Activated naive CD8-positive, alpha-beta T cell (primary cell): Measurements from ENCODE around the gene DEPP1.

Source experiments
- H3K27ac Mint-ChIP-seq: one replicate; pipeline ENCODE4 v1.8.0; 2021; ENCODE audit warnings: mixed read lengths
- H3K27me3 Mint-ChIP-seq: one replicate; pipeline ENCODE4 v1.8.0; 2021; ENCODE audit warnings: mixed read lengths
- H3K36me3 Mint-ChIP-seq: one replicate; pipeline ENCODE4 v1.8.0; 2021; ENCODE audit warnings: mixed read lengths
- H3K4me1 Mint-ChIP-seq: one replicate; pipeline ENCODE4 v1.8.0; 2021; ENCODE audit warnings: low read depth, mixed read lengths
- H3K4me3 Mint-ChIP-seq: one replicate; pipeline ENCODE4 v1.8.0; 2021; ENCODE audit warnings: mild to moderate bottlenecking, mixed read lengths
- H3K9me3 Mint-ChIP-seq: one replicate; pipeline ENCODE4 v1.8.0; 2021; ENCODE audit warnings: low read depth, mixed read lengths

The DEPP1 gene

GRCh38 chr10:44967616-44968015 lies 11.0 kb downstream of the DEPP1 start:
- Mint-ChIP-seq H3K4me3 (no peak overlapping the region), H3K27ac (no peak overlapping the region), H3K9me3 (no peaks in the 10 kb centered on the region), H3K27me3 (no peaks in the 10 kb centered on the region), H3K36me3 (no peaks in the 10 kb centered on the region), H3K4me1 (peaks cover 23% of the 10 kb centered on the region)

- Mint-ChIP-seq H3K27ac (no peak overlapping the region), H3K27me3 (no peaks in the 10 kb centered on the region), H3K4me3 (no peak overlapping the region), H3K9me3 (no peaks in the 10 kb centered on the region), H3K4me1 (peaks cover 23% of the 10 kb centered on the region), H3K36me3 (no peaks in the 10 kb centered on the region)
Observed at GRCh38 chr10:44966816-44967509, 11.6 kb downstream of the DEPP1 start.

GRCh38 chr10:44966129-44966815 lies 12.3 kb downstream of the DEPP1 start:
- Mint-ChIP-seq H3K4me3 (no peak overlapping the region), H3K27me3 (no peaks in the 10 kb centered on the region), H3K36me3 (no peaks in the 10 kb centered on the region), H3K27ac (no peak overlapping the region), H3K4me1 (peaks cover 23% of the 10 kb centered on the region), H3K9me3 (no peaks in the 10 kb centered on the region)

- no peak overlapping the region for H3K4me3 Mint-ChIP-seq
Observed at GRCh38 chr10:44965651-44966097, 12.9 kb downstream of the DEPP1 start.

GRCh38 chr10:44965104-44965503 lies 13.5 kb downstream of the DEPP1 start:
- H3K4me3 Mint-ChIP-seq: no peak overlapping the region
- peaks cover 32% of the 10 kb centered on the region for H3K4me1 Mint-ChIP-seq
- no peaks in the 10 kb centered on the region for H3K27me3 Mint-ChIP-seq
- no peaks in the 10 kb centered on the region for H3K36me3 Mint-ChIP-seq
- H3K9me3 Mint-ChIP-seq: no peaks in the 10 kb centered on the region
- H3K27ac Mint-ChIP-seq: no peak overlapping the region

More at GRCh38 chr10:44965651-44966097, 12.9 kb downstream of the DEPP1 start:
- Mint-ChIP-seq H3K4me1 (peaks cover 28% of the 10 kb centered on the region), H3K9me3 (no peaks in the 10 kb centered on the region), H3K27ac (no peak overlapping the region), H3K27me3 (no peaks in the 10 kb centered on the region), H3K36me3 (no peaks in the 10 kb centered on the region)

GRCh38 chr10:44963772-44964633 lies 14.6 kb downstream of the DEPP1 start:
- Mint-ChIP-seq H3K27me3 (no peaks in the 10 kb centered on the region), H3K36me3 (no peaks in the 10 kb centered on the region), H3K9me3 (no peaks in the 10 kb centered on the region), H3K4me3 (no peak overlapping the region), H3K27ac (no peak overlapping the region), H3K4me1 (peaks cover 30% of the 10 kb centered on the region)

GRCh38 chr10:44962870-44963738 lies 15.5 kb downstream of the DEPP1 start:
- H3K27me3 Mint-ChIP-seq: no peaks in the 10 kb centered on the region
- no peak overlapping the region for H3K4me3 Mint-ChIP-seq
- H3K4me1 Mint-ChIP-seq: peaks cover 30% of the 10 kb centered on the region
- no peaks in the 10 kb centered on the region for H3K9me3 Mint-ChIP-seq
- H3K36me3 Mint-ChIP-seq: no peaks in the 10 kb centered on the region
- no peak overlapping the region for H3K27ac Mint-ChIP-seq

GRCh38 chr10:44961931-44962750 lies 16.5 kb downstream of the DEPP1 start:
- H3K4me1 Mint-ChIP-seq: peaks cover 28% of the 10 kb centered on the region

GRCh38 chr10:44961230-44961571 lies 17.4 kb downstream of the DEPP1 start:
- Mint-ChIP-seq H3K4me1 (peaks cover 29% of the 10 kb centered on the region), H3K36me3 (peaks cover 4% of the 10 kb centered on the region), H3K9me3 (no peaks in the 10 kb centered on the region), H3K27ac (no peak overlapping the region), H3K4me3 (peak overlapping the region; percentile 27), H3K27me3 (no peaks in the 10 kb centered on the region)

More at GRCh38 chr10:44961931-44962750, 16.5 kb downstream of the DEPP1 start:
- Mint-ChIP-seq H3K4me3 (no peak overlapping the region), H3K9me3 (no peaks in the 10 kb centered on the region), H3K27me3 (no peaks in the 10 kb centered on the region), H3K27ac (no peak overlapping the region), H3K36me3 (no peaks in the 10 kb centered on the region)

GRCh38 chr10:44960482-44961229 lies 18.0 kb downstream of the DEPP1 start:
- Mint-ChIP-seq H3K4me1 (peaks cover 30% of the 10 kb centered on the region), H3K36me3 (peaks cover 6% of the 10 kb centered on the region), H3K9me3 (no peaks in the 10 kb centered on the region), H3K27me3 (no peaks in the 10 kb centered on the region), H3K27ac (no peak overlapping the region), H3K4me3 (peak overlapping the region; percentile 71)

GRCh38 chr10:44960088-44960460 lies 18.5 kb downstream of the DEPP1 start:
- Mint-ChIP-seq H3K9me3 (no peaks in the 10 kb centered on the region), H3K36me3 (peaks cover 6% of the 10 kb centered on the region), H3K4me3 (peak overlapping the region; percentile 71), H3K27ac (no peak overlapping the region), H3K4me1 (peaks cover 31% of the 10 kb centered on the region), H3K27me3 (no peaks in the 10 kb centered on the region)

- Mint-ChIP-seq H3K4me1 (peaks cover 33% of the 10 kb centered on the region), H3K36me3 (peaks cover 6% of the 10 kb centered on the region), H3K9me3 (no peaks in the 10 kb centered on the region), H3K4me3 (peak within 1 kb of the TSS; percentile 88), H3K27me3 (no peaks in the 10 kb centered on the region), H3K27ac (peak within 1 kb of the TSS; percentile 50)
Observed at GRCh38 chr10:44959247-44960087, 19.1 kb downstream of the DEPP1 start, which contains the start of gene RASSF4. RASSF4 (plus strand) TSS chr10:44959802; CDS start chr10:44970203, 10,401 bp downstream.
